Esophagus muscularis mucosa (tissue), 3 donors: ENCODE data around the gene NLGN3.

Source experiments
- POLR2A ChIP-seq: fragments of 450-650 bp; IDR thresholded peaks from one replicate; pipeline ENCODE4 v1.6.1; 2017; ENCODE audit warnings: antibody characterized with exemption, moderate library complexity, mild to moderate bottlenecking, low read depth
- POLR2AphosphoS5 ChIP-seq, 2 donors: sonication (generic); formaldehyde crosslinking; IDR thresholded peaks; one replicate each; pipeline ENCODE4 v1.6.1; 2017; ENCODE audit warnings: antibody characterized with exemption in 2 of 2
- TF ChIP-seq, protein P1 (sequence below), 3 experiments: fragments of 200-600 bp in 2 of 3; fragments of 450-650 bp in 1 of 3; sonication (generic) in 2 of 3; IDR thresholded peaks; one replicate each; pipeline ENCODE4 v1.5.1; 2017 to 2019; ENCODE audit warnings: antibody characterized with exemption in 3 of 3, mild to moderate bottlenecking in 2 of 3, moderate library complexity in 1 of 3

DNA sequence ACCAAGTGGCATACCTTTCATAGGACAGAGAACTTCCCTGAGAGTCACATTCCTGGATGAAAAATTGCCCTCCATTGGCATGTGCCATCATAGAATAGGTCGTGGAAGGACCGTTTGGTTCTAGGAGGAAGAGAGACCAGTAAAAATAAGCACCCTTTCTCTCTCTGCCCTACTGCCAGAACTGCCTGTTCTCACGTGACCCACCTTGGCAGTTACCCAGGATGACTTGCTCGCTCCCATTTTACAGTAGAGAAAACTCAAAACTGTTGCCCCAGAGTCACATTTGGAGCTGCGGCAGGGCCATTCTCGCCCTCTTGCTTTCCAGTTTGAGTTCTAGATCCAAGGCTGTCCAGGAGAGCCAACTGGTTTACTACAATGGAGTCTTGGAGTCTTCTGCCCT, 1.1 kb upstream of the NLGN3 start:
- TF ChIP-seq, protein P1, sequence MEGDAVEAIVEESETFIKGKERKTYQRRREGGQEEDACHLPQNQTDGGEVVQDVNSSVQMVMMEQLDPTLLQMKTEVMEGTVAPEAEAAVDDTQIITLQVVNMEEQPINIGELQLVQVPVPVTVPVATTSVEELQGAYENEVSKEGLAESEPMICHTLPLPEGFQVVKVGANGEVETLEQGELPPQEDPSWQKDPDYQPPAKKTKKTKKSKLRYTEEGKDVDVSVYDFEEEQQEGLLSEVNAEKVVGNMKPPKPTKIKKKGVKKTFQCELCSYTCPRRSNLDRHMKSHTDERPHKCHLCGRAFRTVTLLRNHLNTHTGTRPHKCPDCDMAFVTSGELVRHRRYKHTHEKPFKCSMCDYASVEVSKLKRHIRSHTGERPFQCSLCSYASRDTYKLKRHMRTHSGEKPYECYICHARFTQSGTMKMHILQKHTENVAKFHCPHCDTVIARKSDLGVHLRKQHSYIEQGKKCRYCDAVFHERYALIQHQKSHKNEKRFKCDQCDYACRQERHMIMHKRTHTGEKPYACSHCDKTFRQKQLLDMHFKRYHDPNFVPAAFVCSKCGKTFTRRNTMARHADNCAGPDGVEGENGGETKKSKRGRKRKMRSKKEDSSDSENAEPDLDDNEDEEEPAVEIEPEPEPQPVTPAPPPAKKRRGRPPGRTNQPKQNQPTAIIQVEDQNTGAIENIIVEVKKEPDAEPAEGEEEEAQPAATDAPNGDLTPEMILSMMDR (IDR thresholded peaks at IDR 0.05) = no peak
- TF ChIP-seq POLR2AphosphoS5 (IDR thresholded peaks at IDR 0.05) = no peak
- no peak for TF ChIP-seq POLR2A
